ENCODE measurements around the gene ADAM12.

DNA sequence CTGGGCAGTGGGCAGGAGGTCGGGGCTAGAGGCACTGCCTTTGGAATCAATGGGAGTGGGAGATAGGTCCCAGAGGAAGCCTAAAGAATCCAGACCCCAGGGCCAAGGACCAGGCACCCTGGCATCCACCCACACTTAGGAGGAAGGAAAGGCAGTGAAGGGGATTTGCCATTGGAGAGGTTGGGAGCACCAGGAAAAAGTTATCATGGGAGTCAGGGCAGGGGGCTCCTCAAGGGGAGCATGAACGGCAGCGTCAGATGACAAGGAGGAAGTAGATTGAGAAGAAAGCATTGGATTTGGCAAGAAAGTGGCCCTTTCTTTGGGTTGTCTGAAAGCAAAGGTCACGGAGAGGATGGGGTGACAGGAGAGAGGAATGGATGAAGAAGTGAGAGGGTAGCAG, 142.8 kb downstream of the ADAM12 start:
- TF ChIP-seq, protein P1, sequence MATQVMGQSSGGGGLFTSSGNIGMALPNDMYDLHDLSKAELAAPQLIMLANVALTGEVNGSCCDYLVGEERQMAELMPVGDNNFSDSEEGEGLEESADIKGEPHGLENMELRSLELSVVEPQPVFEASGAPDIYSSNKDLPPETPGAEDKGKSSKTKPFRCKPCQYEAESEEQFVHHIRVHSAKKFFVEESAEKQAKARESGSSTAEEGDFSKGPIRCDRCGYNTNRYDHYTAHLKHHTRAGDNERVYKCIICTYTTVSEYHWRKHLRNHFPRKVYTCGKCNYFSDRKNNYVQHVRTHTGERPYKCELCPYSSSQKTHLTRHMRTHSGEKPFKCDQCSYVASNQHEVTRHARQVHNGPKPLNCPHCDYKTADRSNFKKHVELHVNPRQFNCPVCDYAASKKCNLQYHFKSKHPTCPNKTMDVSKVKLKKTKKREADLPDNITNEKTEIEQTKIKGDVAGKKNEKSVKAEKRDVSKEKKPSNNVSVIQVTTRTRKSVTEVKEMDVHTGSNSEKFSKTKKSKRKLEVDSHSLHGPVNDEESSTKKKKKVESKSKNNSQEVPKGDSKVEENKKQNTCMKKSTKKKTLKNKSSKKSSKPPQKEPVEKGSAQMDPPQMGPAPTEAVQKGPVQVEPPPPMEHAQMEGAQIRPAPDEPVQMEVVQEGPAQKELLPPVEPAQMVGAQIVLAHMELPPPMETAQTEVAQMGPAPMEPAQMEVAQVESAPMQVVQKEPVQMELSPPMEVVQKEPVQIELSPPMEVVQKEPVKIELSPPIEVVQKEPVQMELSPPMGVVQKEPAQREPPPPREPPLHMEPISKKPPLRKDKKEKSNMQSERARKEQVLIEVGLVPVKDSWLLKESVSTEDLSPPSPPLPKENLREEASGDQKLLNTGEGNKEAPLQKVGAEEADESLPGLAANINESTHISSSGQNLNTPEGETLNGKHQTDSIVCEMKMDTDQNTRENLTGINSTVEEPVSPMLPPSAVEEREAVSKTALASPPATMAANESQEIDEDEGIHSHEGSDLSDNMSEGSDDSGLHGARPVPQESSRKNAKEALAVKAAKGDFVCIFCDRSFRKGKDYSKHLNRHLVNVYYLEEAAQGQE (IDR thresholded peaks at IDR 0.05; ENCODE audit: borderline replicate concordance) = no peak
- TF ChIP-seq CTCF (IDR thresholded peaks at IDR 0.05; ENCODE audit: poor library complexity, severe bottlenecking) (no peak), EZH2 (IDR thresholded peaks at IDR 0.05; ENCODE audit: borderline replicate concordance, insufficient read depth, low read length, poor library complexity, severe bottlenecking) (no peak), RAD21 (conservative IDR thresholded peaks at IDR 0.05) (no peak), TAF1 (IDR thresholded peaks at IDR 0.05; ENCODE audit: low read depth) (no peak), POLR2AphosphoS5 (IDR thresholded peaks at IDR 0.05) (no peak), EP300 (conservative IDR thresholded peaks at IDR 0.05; ENCODE audit: poor library complexity, severe bottlenecking) (no peak), SMC3 (conservative IDR thresholded peaks at IDR 0.05; ENCODE audit: poor library complexity) (no peak), MXI1 (conservative IDR thresholded peaks at IDR 0.05; ENCODE audit: poor library complexity, severe bottlenecking) (no peak)
